ENCODE results near the gene SFRP5.

The SFRP5 gene

DNA sequence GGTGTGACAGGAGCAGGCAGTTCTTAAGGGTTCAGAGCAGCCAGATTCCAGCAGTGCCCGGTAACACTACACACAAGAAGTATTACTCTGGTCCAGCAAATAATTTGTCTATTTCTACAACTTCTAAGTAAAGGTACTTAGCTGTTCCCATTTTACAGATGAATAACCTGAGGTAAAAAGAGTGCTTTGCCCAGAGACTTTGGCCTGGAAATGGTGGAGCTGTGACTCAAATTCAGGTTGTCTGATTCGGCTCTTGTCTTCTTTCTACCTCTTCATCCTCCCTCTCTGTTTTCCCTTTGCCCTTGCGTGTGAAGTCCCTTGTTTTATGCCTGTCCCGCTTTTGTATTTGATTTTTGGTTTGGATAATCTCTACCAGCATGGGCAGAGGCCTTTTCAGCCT is 17.1 kb downstream of the SFRP5 start:
- TF ChIP-seq TCF4 (CRISPR knock-in tag; IDR thresholded peaks at IDR 0.05; ENCODE audit: borderline replicate concordance) = no peak
- no peak for TF ChIP-seq BACH2 (CRISPR knock-in tag; IDR thresholded peaks at IDR 0.05; ENCODE audit: borderline replicate concordance)
- no peak for TF ChIP-seq ZFP30 (CRISPR knock-in tag; IDR thresholded peaks at IDR 0.05)
- TF ChIP-seq, protein P1, sequence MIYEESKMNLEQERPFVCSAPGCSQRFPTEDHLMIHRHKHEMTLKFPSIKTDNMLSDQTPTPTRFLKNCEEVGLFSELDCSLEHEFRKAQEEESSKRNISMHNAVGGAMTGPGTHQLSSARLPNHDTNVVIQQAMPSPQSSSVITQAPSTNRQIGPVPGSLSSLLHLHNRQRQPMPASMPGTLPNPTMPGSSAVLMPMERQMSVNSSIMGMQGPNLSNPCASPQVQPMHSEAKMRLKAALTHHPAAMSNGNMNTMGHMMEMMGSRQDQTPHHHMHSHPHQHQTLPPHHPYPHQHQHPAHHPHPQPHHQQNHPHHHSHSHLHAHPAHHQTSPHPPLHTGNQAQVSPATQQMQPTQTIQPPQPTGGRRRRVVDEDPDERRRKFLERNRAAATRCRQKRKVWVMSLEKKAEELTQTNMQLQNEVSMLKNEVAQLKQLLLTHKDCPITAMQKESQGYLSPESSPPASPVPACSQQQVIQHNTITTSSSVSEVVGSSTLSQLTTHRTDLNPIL (CRISPR knock-in tag; IDR thresholded peaks at IDR 0.05; ENCODE audit: low read depth) = no peak
- TF ChIP-seq ISL1 (CRISPR knock-in tag; IDR thresholded peaks at IDR 0.05) = no peak
- TF ChIP-seq PPARA (CRISPR knock-in tag; IDR thresholded peaks at IDR 0.05; ENCODE audit: borderline replicate concordance) = no peak
- TF ChIP-seq ZNF70 (CRISPR knock-in tag; IDR thresholded peaks at IDR 0.05) = no peak
- TF ChIP-seq SNAI2 (CRISPR knock-in tag; IDR thresholded peaks at IDR 0.05) = no peak
- no peak for TF ChIP-seq CSDC2 (CRISPR knock-in tag; IDR thresholded peaks at IDR 0.05)

DNA sequence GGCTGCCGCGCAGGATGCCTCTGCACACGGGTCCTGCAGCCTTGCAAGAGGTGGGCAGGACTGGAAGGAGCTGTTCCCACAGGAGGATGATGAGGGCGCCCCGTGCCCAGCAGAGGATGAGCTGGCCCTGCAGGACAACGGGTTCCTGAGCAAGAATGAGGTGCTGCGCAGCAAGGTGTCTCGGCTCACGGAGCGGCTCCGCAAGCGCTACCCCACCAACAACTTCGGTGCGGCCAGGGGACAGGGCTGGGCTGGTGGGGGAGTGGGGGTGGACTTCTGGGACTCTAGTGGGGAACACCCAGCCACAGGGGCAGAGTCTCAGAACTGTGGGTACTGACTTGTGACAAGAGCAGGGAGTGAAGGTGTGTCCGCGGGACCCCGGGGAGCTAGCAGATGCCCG is 18.8 kb downstream of the SFRP5 start:
- no peak for TF ChIP-seq TCF4 (CRISPR knock-in tag; IDR thresholded peaks at IDR 0.05; ENCODE audit: borderline replicate concordance)
- TF ChIP-seq, protein P1 (CRISPR knock-in tag; IDR thresholded peaks at IDR 0.05; ENCODE audit: low read depth) = no peak
- no peak for TF ChIP-seq RARB (CRISPR knock-in tag; IDR thresholded peaks at IDR 0.05)
- TF ChIP-seq, protein P2, sequence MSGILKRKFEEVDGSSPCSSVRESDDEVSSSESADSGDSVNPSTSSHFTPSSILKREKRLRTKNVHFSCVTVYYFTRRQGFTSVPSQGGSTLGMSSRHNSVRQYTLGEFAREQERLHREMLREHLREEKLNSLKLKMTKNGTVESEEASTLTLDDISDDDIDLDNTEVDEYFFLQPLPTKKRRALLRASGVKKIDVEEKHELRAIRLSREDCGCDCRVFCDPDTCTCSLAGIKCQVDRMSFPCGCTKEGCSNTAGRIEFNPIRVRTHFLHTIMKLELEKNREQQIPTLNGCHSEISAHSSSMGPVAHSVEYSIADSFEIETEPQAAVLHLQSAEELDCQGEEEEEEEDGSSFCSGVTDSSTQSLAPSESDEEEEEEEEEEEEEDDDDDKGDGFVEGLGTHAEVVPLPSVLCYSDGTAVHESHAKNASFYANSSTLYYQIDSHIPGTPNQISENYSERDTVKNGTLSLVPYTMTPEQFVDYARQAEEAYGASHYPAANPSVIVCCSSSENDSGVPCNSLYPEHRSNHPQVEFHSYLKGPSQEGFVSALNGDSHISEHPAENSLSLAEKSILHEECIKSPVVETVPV (CRISPR knock-in tag; IDR thresholded peaks at IDR 0.05) = no peak
- TF ChIP-seq, protein P3, sequence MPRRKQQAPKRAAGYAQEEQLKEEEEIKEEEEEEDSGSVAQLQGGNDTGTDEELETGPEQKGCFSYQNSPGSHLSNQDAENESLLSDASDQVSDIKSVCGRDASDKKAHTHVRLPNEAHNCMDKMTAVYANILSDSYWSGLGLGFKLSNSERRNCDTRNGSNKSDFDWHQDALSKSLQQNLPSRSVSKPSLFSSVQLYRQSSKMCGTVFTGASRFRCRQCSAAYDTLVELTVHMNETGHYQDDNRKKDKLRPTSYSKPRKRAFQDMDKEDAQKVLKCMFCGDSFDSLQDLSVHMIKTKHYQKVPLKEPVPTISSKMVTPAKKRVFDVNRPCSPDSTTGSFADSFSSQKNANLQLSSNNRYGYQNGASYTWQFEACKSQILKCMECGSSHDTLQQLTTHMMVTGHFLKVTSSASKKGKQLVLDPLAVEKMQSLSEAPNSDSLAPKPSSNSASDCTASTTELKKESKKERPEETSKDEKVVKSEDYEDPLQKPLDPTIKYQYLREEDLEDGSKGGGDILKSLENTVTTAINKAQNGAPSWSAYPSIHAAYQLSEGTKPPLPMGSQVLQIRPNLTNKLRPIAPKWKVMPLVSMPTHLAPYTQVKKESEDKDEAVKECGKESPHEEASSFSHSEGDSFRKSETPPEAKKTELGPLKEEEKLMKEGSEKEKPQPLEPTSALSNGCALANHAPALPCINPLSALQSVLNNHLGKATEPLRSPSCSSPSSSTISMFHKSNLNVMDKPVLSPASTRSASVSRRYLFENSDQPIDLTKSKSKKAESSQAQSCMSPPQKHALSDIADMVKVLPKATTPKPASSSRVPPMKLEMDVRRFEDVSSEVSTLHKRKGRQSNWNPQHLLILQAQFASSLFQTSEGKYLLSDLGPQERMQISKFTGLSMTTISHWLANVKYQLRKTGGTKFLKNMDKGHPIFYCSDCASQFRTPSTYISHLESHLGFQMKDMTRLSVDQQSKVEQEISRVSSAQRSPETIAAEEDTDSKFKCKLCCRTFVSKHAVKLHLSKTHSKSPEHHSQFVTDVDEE (CRISPR knock-in tag; IDR thresholded peaks at IDR 0.05) = no peak
- no peak for ATAC-seq

More for the DNA sequence above, 17.1 kb downstream of the SFRP5 start:
- ATAC-seq = no peak

DNA sequence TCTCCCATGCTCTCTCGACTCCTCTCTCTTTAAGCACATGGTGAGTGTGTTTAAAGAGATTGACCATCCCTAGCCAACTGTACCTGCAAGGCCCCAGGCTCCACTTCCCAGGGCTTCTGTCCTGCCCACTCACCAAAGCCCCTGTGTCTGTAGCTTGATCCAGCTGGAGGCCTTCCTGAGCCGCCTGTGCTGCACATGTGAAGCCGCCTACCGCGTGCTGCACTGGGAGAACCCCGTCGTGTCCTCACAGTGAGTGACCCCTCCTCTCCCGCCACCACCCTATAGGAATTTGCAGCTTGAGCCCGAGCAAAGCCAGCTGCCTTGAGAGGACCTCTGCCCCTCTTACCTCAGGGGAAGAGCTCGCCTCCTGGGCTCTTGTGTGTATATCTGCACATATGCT is 23.7 kb downstream of the SFRP5 start:
- TF ChIP-seq, protein P3 (CRISPR knock-in tag; IDR thresholded peaks at IDR 0.05) = no peak
- no peak for TF ChIP-seq TCF4 (CRISPR knock-in tag; IDR thresholded peaks at IDR 0.05; ENCODE audit: borderline replicate concordance)
- TF ChIP-seq, protein P4, sequence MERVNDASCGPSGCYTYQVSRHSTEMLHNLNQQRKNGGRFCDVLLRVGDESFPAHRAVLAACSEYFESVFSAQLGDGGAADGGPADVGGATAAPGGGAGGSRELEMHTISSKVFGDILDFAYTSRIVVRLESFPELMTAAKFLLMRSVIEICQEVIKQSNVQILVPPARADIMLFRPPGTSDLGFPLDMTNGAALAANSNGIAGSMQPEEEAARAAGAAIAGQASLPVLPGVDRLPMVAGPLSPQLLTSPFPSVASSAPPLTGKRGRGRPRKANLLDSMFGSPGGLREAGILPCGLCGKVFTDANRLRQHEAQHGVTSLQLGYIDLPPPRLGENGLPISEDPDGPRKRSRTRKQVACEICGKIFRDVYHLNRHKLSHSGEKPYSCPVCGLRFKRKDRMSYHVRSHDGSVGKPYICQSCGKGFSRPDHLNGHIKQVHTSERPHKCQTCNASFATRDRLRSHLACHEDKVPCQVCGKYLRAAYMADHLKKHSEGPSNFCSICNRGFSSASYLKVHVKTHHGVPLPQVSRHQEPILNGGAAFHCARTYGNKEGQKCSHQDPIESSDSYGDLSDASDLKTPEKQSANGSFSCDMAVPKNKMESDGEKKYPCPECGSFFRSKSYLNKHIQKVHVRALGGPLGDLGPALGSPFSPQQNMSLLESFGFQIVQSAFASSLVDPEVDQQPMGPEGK (CRISPR knock-in tag; IDR thresholded peaks at IDR 0.05; ENCODE audit: borderline replicate concordance) = no peak
- no peak for TF ChIP-seq ESRRG (CRISPR knock-in tag; IDR thresholded peaks at IDR 0.05)
- TF ChIP-seq PPARA (CRISPR knock-in tag; IDR thresholded peaks at IDR 0.05; ENCODE audit: borderline replicate concordance) = no peak
- TF ChIP-seq, protein P5, sequence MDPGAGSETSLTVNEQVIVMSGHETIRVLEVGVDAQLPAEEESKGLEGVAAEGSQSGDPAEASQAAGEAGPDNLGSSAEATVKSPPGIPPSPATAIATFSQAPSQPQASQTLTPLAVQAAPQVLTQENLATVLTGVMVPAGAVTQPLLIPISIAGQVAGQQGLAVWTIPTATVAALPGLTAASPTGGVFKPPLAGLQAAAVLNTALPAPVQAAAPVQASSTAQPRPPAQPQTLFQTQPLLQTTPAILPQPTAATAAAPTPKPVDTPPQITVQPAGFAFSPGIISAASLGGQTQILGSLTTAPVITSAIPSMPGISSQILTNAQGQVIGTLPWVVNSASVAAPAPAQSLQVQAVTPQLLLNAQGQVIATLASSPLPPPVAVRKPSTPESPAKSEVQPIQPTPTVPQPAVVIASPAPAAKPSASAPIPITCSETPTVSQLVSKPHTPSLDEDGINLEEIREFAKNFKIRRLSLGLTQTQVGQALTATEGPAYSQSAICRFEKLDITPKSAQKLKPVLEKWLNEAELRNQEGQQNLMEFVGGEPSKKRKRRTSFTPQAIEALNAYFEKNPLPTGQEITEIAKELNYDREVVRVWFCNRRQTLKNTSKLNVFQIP (CRISPR knock-in tag; IDR thresholded peaks at IDR 0.05; ENCODE audit: borderline replicate concordance, low read depth) = no peak
- TF ChIP-seq SNAI2 (CRISPR knock-in tag; IDR thresholded peaks at IDR 0.05) = no peak
- TF ChIP-seq RARB (CRISPR knock-in tag; IDR thresholded peaks at IDR 0.05) = no peak
- TF ChIP-seq ISL1 (CRISPR knock-in tag; IDR thresholded peaks at IDR 0.05) = no peak
- no peak for TF ChIP-seq TOX (CRISPR knock-in tag; IDR thresholded peaks at IDR 0.05; ENCODE audit: borderline replicate concordance)
- TF ChIP-seq, protein P1 (CRISPR knock-in tag; IDR thresholded peaks at IDR 0.05; ENCODE audit: low read depth) = no peak
- TF ChIP-seq ZNF8 (CRISPR knock-in tag; IDR thresholded peaks at IDR 0.05) = no peak
- TF ChIP-seq CSDC2 (CRISPR knock-in tag; IDR thresholded peaks at IDR 0.05) = no peak
- no peak for TF ChIP-seq ZC3H10 (CRISPR knock-in tag; IDR thresholded peaks at IDR 0.05)
- no peak for TF ChIP-seq ZFP3 (CRISPR knock-in tag; IDR thresholded peaks at IDR 0.05)
- TF ChIP-seq ARNTL (CRISPR knock-in tag; IDR thresholded peaks at IDR 0.05; ENCODE audit: borderline replicate concordance, low read depth) = no peak
- no peak for ATAC-seq
